ENCODE results near the gene OR52A1.

OR52A1 gene

GRCh38 chr11:5154657-5155056 lies at the start of gene OR52A1:
OR52A1 (minus strand) TSS chr11:5154757; CDS start chr11:5152369, 2,388 bp downstream.
- H3K4me3 ChIP-seq (ENCODE audit: low read depth, low read length), result no peak within 1 kb of the TSS
- TF ChIP-seq CTCF (IDR thresholded peaks at IDR 0.05; ENCODE audit: borderline replicate concordance, insufficient read depth, low read depth, low read length), result no peak

GRCh38 chr11:5203366-5203765 lies 48.8 kb upstream of the OR52A1 start:
- no peak overlapping the region for H3K4me3 ChIP-seq (ENCODE audit: low read depth, low read length)
- TF ChIP-seq CTCF (IDR thresholded peaks at IDR 0.05; ENCODE audit: borderline replicate concordance, insufficient read depth, low read depth, low read length), result no peak

- H3K4me3 ChIP-seq (ENCODE audit: low read depth, low read length), result no peak within 1 kb of the TSS
- no peak for TF ChIP-seq CTCF (IDR thresholded peaks at IDR 0.05; ENCODE audit: borderline replicate concordance, insufficient read depth, low read depth, low read length)
Observed at GRCh38 chr11:5200582-5200981, 46.0 kb upstream of the OR52A1 start, which contains the start of gene OR51V1. OR51V1 (minus strand) TSS chr11:5200682; CDS start chr11:5200682, 0 bp downstream.

- TF ChIP-seq CTCF (IDR thresholded peaks at IDR 0.05; ENCODE audit: borderline replicate concordance, insufficient read depth, low read depth, low read length), result no peak
- no peak overlapping the region for H3K4me3 ChIP-seq (ENCODE audit: low read depth, low read length)
Observed at GRCh38 chr11:5198285-5198684, 43.7 kb upstream of the OR52A1 start.

GRCh38 chr11:5197536-5197935 lies 43.0 kb upstream of the OR52A1 start:
- TF ChIP-seq CTCF (IDR thresholded peaks at IDR 0.05; ENCODE audit: borderline replicate concordance, insufficient read depth, low read depth, low read length), result no peak
- H3K4me3 ChIP-seq (ENCODE audit: low read depth, low read length), result no peak overlapping the region

GRCh38 chr11:5196731-5197130 lies 42.2 kb upstream of the OR52A1 start:
- H3K4me3 ChIP-seq (ENCODE audit: low read depth, low read length), result no peak overlapping the region
- TF ChIP-seq CTCF (IDR thresholded peaks at IDR 0.05; ENCODE audit: borderline replicate concordance, insufficient read depth, low read depth, low read length), result no peak

- no peak for TF ChIP-seq CTCF (IDR thresholded peaks at IDR 0.05; ENCODE audit: borderline replicate concordance, insufficient read depth, low read depth, low read length)
- no peak overlapping the region for H3K4me3 ChIP-seq (ENCODE audit: low read depth, low read length)
Observed at GRCh38 chr11:5196067-5196466, 41.5 kb upstream of the OR52A1 start.

Measured in GM12875 (cell line).